ENCODE results near the gene PRKAG2.

DNA sequence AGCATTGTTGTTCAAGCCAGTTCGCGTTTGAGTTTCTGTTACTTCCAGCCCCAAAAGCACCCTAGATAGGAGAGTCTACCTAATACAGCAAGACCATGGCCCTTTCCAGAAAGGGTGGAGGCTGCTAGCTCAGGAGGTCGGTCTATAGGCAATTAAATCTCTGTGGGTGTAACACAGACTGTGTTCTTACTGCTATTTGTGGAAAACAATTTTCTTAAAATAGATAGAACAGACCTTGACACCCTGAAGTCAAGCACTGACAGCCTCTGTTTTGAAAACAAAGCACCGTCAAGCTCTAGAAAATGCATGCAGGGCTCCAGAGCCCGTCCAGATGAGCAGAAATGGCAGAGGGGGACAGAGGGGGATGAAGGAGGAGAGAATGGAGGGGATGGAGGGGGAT, 156.6 kb downstream of the PRKAG2 start:
- TF ChIP-seq, protein P1, sequence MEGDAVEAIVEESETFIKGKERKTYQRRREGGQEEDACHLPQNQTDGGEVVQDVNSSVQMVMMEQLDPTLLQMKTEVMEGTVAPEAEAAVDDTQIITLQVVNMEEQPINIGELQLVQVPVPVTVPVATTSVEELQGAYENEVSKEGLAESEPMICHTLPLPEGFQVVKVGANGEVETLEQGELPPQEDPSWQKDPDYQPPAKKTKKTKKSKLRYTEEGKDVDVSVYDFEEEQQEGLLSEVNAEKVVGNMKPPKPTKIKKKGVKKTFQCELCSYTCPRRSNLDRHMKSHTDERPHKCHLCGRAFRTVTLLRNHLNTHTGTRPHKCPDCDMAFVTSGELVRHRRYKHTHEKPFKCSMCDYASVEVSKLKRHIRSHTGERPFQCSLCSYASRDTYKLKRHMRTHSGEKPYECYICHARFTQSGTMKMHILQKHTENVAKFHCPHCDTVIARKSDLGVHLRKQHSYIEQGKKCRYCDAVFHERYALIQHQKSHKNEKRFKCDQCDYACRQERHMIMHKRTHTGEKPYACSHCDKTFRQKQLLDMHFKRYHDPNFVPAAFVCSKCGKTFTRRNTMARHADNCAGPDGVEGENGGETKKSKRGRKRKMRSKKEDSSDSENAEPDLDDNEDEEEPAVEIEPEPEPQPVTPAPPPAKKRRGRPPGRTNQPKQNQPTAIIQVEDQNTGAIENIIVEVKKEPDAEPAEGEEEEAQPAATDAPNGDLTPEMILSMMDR (conservative IDR thresholded peaks at IDR 0.05; ENCODE audit: low read length): no peak
- TF ChIP-seq EZH2phosphoT487 (IDR thresholded peaks at IDR 0.05; ENCODE audit: borderline replicate concordance): no peak
